Right renal cortex interstitium (tissue), 3 donors: ENCODE data around the gene RECQL5. TPM values are rescaled to one million over a fixed set of nuclear protein-coding genes. Genes with fewer than 3 reads are reported as not detected.

Experiments used
- DNase-seq, 3 donors: peaks; one replicate each; pipeline ENCODE4 v3.0.0-alpha.2; 2013; ENCODE audit warnings: low read depth in 3 of 3, low spot score in 2 of 3
- polyA plus RNA-seq, 3 donors: library from polyadenylated mRNA; unstranded; fragments of 120-200 nt; gene quantifications; one replicate each; pipeline ENCODE4 v1.2.1, GENCODE V29; 2013; ENCODE audit not compliant: insufficient read length in 3 of 3

The RECQL5 gene
- polyA plus RNA-seq, 3 donors = 29.3 to 33.5 (median 32.7) TPM

- DNase-seq = no peak
These were observed 22.5 kb upstream of the RECQL5 start for GRCh38 chr17:75689441-75689873.

GRCh38 chr17:75688209-75688825, 21.4 kb upstream of the RECQL5 start:
- no peak for DNase-seq

GRCh38 chr17:75685499-75685898, 18.5 kb upstream of the RECQL5 start:
- DNase-seq = no peak

GRCh38 chr17:75684924-75685323, 18.0 kb upstream of the RECQL5 start:
- no peak for DNase-seq

- no peak for DNase-seq
These were observed 17.3 kb upstream of the RECQL5 start for GRCh38 chr17:75684249-75684648.

- DNase-seq = no peak
These were observed 16.6 kb upstream of the RECQL5 start for GRCh38 chr17:75683583-75683982.

- no peak for DNase-seq
These were observed 14.3 kb upstream of the RECQL5 start for GRCh38 chr17:75681289-75681688.

- DNase-seq = no peak
These were observed 13.5 kb upstream of the RECQL5 start for GRCh38 chr17:75680431-75680830.

- no peak for DNase-seq
These were observed 12.8 kb upstream of the RECQL5 start for GRCh38 chr17:75679706-75680211.

- DNase-seq = no peak
These were observed 9.5 kb upstream of the RECQL5 start for GRCh38 chr17:75676461-75676860.

GRCh38 chr17:75673487-75673886, 6.5 kb upstream of the RECQL5 start:
- DNase-seq = no peak

GRCh38 chr17:75672011-75672410, 5.1 kb upstream of the RECQL5 start:
- DNase-seq = no peak

GRCh38 chr17:75670868-75671267, 3.9 kb upstream of the RECQL5 start:
- no peak for DNase-seq

GRCh38 chr17:75668489-75668888, 1.5 kb upstream of the RECQL5 start:
- DNase-seq = no peak

GRCh38 chr17:75667825-75668224, 871 bp upstream of the RECQL5 start:
- no peak for DNase-seq

GRCh38 chr17:75665981-75666380, 973 bp downstream of the RECQL5 start:
- no peak for DNase-seq

GRCh38 chr17:75664099-75664549, 2.8 kb downstream of the RECQL5 start:
- DNase-seq = no peak

GRCh38 chr17:75662511-75662910, 4.4 kb downstream of the RECQL5 start:
- DNase-seq = no peak

- no peak for DNase-seq
These were observed 5.4 kb downstream of the RECQL5 start for GRCh38 chr17:75661531-75661930.

- DNase-seq = no peak
These were observed 8.7 kb downstream of the RECQL5 start for GRCh38 chr17:75658237-75658636.

GRCh38 chr17:75654176-75654575, 12.8 kb downstream of the RECQL5 start:
- no peak for DNase-seq

GRCh38 chr17:75652934-75653549, 13.9 kb downstream of the RECQL5 start:
- DNase-seq = no peak
